ENCODE results near the gene NKAIN4. TPM values are rescaled to one million over a fixed set of nuclear protein-coding genes. Genes with fewer than 3 reads are reported as not detected.

The NKAIN4 gene
- total RNA-seq, 3 donors from 2014 or later = not detected

- peak overlapping the region; percentile 93 to 97 (median 96) for H3K4me3 ChIP-seq
- no peaks in the 10 kb centered on the region for H3K9me3 ChIP-seq
- no peak for DNase-seq (ENCODE audit: low spot score in 2 of 2)
- no peaks in the 10 kb centered on the region for H3K36me3 ChIP-seq
- no peaks in the 10 kb centered on the region for H3K27me3 ChIP-seq
- intact Hi-C loops (cut with DNase I; ENCODE audit: low total_unique reads) = no loop called here
- TF ChIP-seq POLR2A (IDR thresholded peaks at IDR 0.05) = no peak
- TF ChIP-seq, protein P1, sequence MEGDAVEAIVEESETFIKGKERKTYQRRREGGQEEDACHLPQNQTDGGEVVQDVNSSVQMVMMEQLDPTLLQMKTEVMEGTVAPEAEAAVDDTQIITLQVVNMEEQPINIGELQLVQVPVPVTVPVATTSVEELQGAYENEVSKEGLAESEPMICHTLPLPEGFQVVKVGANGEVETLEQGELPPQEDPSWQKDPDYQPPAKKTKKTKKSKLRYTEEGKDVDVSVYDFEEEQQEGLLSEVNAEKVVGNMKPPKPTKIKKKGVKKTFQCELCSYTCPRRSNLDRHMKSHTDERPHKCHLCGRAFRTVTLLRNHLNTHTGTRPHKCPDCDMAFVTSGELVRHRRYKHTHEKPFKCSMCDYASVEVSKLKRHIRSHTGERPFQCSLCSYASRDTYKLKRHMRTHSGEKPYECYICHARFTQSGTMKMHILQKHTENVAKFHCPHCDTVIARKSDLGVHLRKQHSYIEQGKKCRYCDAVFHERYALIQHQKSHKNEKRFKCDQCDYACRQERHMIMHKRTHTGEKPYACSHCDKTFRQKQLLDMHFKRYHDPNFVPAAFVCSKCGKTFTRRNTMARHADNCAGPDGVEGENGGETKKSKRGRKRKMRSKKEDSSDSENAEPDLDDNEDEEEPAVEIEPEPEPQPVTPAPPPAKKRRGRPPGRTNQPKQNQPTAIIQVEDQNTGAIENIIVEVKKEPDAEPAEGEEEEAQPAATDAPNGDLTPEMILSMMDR (IDR thresholded peaks at IDR 0.05) = no peak
- TF ChIP-seq POLR2AphosphoS5 (IDR thresholded peaks at IDR 0.05) = no peak
- peak overlapping the region; percentile 91 for H3K27ac ChIP-seq
- no peaks in the 10 kb centered on the region for H3K4me1 ChIP-seq
Measured at GRCh38 chr20:63216849-63217471, 37.3 kb downstream of the NKAIN4 start.

GRCh38 chr20:63216041-63216848 lies 38.0 kb downstream of the NKAIN4 start, which contains the start of gene YTHDF1:
YTHDF1 (minus strand) TSS chr20:63216131; CDS start chr20:63215892, 239 bp downstream.
- Histone ChIP-seq H3K9me3 (no peaks in the 10 kb centered on the region), H3K27me3 (no peaks in the 10 kb centered on the region), H3K36me3 (no peaks in the 10 kb centered on the region), H3K4me3 (peak within 1 kb of the TSS; percentile 93 to 97 (median 96)), H3K4me1 (no peaks in the 10 kb centered on the region), H3K27ac (peak within 1 kb of the TSS; percentile 91)
- TF ChIP-seq, protein P1 (IDR thresholded peaks at IDR 0.05) = no peak
- no peak for TF ChIP-seq POLR2A (IDR thresholded peaks at IDR 0.05)
- peak; percentile 23 to 80 (median 38) for TF ChIP-seq POLR2AphosphoS5 (IDR thresholded peaks at IDR 0.05)
- DNase-seq (ENCODE audit: low spot score in 2 of 2) = peak; percentile 96 to 97
- intact Hi-C loops (cut with DNase I; ENCODE audit: low total_unique reads) = no loop called here

- no peaks in the 10 kb centered on the region for H3K36me3 ChIP-seq
- intact Hi-C loops (cut with DNase I; ENCODE audit: low total_unique reads) = no loop called here
- no peaks in the 10 kb centered on the region for H3K9me3 ChIP-seq
- peak overlapping the region; percentile 93 to 97 (median 96) for H3K4me3 ChIP-seq
- DNase-seq (ENCODE audit: low spot score in 2 of 2) = no peak
- TF ChIP-seq, protein P1 (IDR thresholded peaks at IDR 0.05) = peak in 1 of 3 donors; percentile 10
- TF ChIP-seq POLR2AphosphoS5 (IDR thresholded peaks at IDR 0.05) = no peak
- H3K4me1 ChIP-seq = no peaks in the 10 kb centered on the region
- H3K27me3 ChIP-seq = no peaks in the 10 kb centered on the region
- peak overlapping the region; percentile 91 for H3K27ac ChIP-seq
Measured at GRCh38 chr20:63215101-63216040, 38.9 kb downstream of the NKAIN4 start.

DNA sequence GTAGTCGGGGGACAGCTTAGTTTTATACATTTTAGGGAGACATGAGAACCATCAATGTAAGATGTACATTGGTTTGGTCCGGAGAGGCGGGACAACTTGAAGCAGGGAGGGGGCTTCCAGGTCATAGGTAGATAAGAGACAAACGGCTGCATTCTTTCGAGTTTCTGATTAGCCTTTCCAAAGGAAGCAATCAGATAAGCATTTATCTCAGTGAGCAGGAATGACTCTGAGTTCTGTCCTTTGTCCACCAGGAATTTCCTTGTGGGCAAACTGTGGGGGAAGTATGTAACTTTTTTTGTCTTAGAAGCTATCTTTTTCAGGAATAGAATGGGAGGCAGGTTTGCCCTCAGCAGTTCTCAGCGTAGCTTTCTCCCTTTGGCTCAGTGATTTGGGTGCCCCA lies 39.7 kb downstream of the NKAIN4 start:
- Histone ChIP-seq H3K27me3 (no peaks in the 10 kb centered on the region), H3K4me1 (no peaks in the 10 kb centered on the region), H3K36me3 (no peaks in the 10 kb centered on the region), H3K9me3 (no peaks in the 10 kb centered on the region), H3K4me3 (peak overlapping the region in 2 of 3 donors; percentile 96 to 97), H3K27ac (no peak overlapping the region)
- no peak for DNase-seq (ENCODE audit: low spot score in 2 of 2)
- intact Hi-C loops (cut with DNase I; ENCODE audit: low total_unique reads) = no loop called here
- TF ChIP-seq POLR2AphosphoS5 (IDR thresholded peaks at IDR 0.05) (no peak), POLR2A (IDR thresholded peaks at IDR 0.05) (no peak)
- TF ChIP-seq, protein P1 (IDR thresholded peaks at IDR 0.05) = no peak

Measured in breast epithelium (tissue), 4 donors.